ENCODE results near the gene REV1. TPM values are rescaled to one million over a fixed set of nuclear protein-coding genes. Genes with fewer than 3 reads are reported as not detected.
A peak's percentile ranks its signal among the peaks of the same experiment; 100 is the strongest.

Gene REV1
- total and polyA plus RNA-seq, 2 of the 13 experiments (the other 11 are each of a cell fraction or from before 2014, with no cell fraction given): 49.1 to 71.8 TPM

- TF ChIP-seq ZNF276 (CRISPR knock-in tag; IDR thresholded peaks at IDR 0.05; ENCODE audit: low read depth) (no peak), KLF13 (CRISPR knock-in tag; IDR thresholded peaks at IDR 0.05) (peak; percentile 37; the same call in 1 of the 2 replicates), ZMYM4 (CRISPR knock-in tag; IDR thresholded peaks at IDR 0.05) (peak; percentile 95), KDM1A (CRISPR knock-in tag; IDR thresholded peaks at IDR 0.05) (0 out of 2 replicates have a peak, but pooled peaks have one; percentile 47), THAP9 (CRISPR knock-in tag; IDR thresholded peaks at IDR 0.05; ENCODE audit: borderline replicate concordance) (0 out of 2 replicates have a peak, but pooled peaks have one; percentile 54), MLXIP (CRISPR knock-in tag; IDR thresholded peaks at IDR 0.05; ENCODE audit: borderline replicate concordance) (peak; percentile 84; the same call in 1 of the 2 replicates), ZNF383 (CRISPR knock-in tag; IDR thresholded peaks at IDR 0.05; ENCODE audit: borderline replicate concordance) (no peak), NR2F1 (CRISPR knock-in tag; IDR thresholded peaks at IDR 0.05) (no peak), ZNF780A (CRISPR knock-in tag; IDR thresholded peaks at IDR 0.05) (0 out of 2 replicates have a peak, but pooled peaks have one; percentile 66), ZNF619 (CRISPR knock-in tag; IDR thresholded peaks at IDR 0.05) (peak; percentile 72; the same call in 1 of the 2 replicates), TERF1 (CRISPR knock-in tag; IDR thresholded peaks at IDR 0.05) (no peak; the same call in 1 of the 2 replicates), ZNF800 (CRISPR knock-in tag; IDR thresholded peaks at IDR 0.05) (peak; percentile 73; the same call in 1 of the 2 replicates), SMAD3 (CRISPR knock-in tag; IDR thresholded peaks at IDR 0.05) (0 out of 2 replicates have a peak, but pooled peaks have one; percentile 75), FOXK1 (CRISPR knock-in tag; IDR thresholded peaks at IDR 0.05; ENCODE audit: borderline replicate concordance, low read depth) (peak; percentile 68; the same call in 1 of the 2 replicates), FOXC1 (CRISPR knock-in tag; IDR thresholded peaks at IDR 0.05; ENCODE audit: borderline replicate concordance) (peak; percentile 92), RBFOX2 (IDR thresholded peaks at IDR 0.05; ENCODE audit: low read depth, low read length) (peak; percentile 85)
These were observed at the start of gene REV1 (continued) for GRCh38 chr2:99489761-99490622.
